ENCODE results near the gene FIG4. TPM values are rescaled to one million over a fixed set of nuclear protein-coding genes. Genes with fewer than 3 reads are reported as not detected.

Gene FIG4
- 7.7 TPM for polyA plus RNA-seq (2013, experiment 1 of 2)
- polyA plus RNA-seq (2013, experiment 2 of 2), result 7.8 TPM

DNA sequence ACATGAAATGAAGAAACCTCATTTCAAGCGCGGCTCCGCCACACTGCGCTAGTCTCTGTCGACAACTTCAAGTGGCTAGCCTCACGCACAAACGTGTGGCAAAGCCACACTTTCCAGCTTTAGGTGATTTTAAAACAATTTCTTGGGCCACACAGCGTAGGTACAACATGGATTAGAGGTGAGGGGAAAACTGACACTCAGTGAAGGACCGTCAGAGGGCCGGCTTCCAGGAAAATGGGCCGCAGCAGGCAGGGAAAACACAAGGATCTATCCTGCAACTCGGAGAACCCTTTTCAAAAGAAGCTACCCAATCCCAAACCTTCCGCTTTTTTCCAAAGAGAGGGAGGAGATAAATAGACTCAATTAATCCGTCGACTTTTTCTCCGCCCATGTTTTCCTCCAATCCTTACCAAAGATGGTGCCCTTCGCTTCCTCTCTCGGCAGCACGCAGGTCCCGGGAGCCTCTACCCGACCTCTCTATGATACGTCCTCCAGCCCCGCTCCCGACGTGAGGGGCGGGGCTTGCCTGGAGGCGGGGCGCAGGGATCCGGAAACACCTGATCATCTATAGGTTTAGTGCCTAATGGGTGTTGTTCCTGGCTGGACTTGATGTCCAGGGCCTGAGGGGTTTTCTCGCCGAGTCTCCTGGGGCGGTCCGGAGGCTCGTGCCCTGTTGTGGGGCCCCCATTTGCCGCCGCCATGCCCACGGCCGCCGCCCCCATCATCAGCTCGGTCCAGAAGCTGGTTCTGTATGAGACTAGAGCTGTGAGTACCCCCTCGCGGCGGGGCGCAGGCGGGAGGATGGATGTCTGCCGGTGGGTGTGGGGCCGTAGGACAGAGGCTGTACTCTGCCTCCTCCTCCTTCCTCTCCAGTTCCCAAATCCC lies at the start of gene FIG4, which contains the start of gene AK9:
Gene FIG4 (plus strand): TSS at position 560 of the 885 bp plus-strand sequence. CDS start 140 bp downstream, at position 700.
Gene AK9 (minus strand): TSS at position 466 of the 885 bp plus-strand sequence. CDS start 15,457 bp downstream, outside the sequence.
- no peak within 1 kb of the TSS for H4K5ac ChIP-seq (ENCODE audit: low read length)
- H3K79me1 ChIP-seq (ENCODE audit: low read length), result no peaks in the 10 kb centered on the region
- no peak within 1 kb of the TSS for H3K23ac ChIP-seq (ENCODE audit: low read length)
- no peak within 1 kb of the TSS for H2BK15ac ChIP-seq (replicated peaks; ENCODE audit: low read depth)
- H4K8ac ChIP-seq (ENCODE audit: low read depth, low read length), result peak within 1 kb of the TSS; percentile 87
- no peak within 1 kb of the TSS for H2AK5ac ChIP-seq (ENCODE audit: low read length)
- no peaks in the 10 kb centered on the region for H3K79me2 ChIP-seq (ENCODE audit: control insufficient read depth, insufficient read depth, low read length)
- peak within 1 kb of the TSS; percentile 87 for H3K4me2 ChIP-seq (ENCODE audit: low read length)
- WGBS (ENCODE audit: extremely low coverage, insufficient coverage, low lambda C conversion rate), result no CpG with 5 or more reads among the region's 47 CpGs
- no peaks in the 10 kb centered on the region for H3K27me3 ChIP-seq (ENCODE audit: insufficient read depth, low read length, poor library complexity)
- peak within 1 kb of the TSS; percentile 79 for H3K56ac ChIP-seq (ENCODE audit: low read length)
- no peaks in the 10 kb centered on the region for H3K4me1 ChIP-seq (ENCODE audit: control insufficient read depth, low read depth, low read length)
- H3K9ac ChIP-seq (ENCODE audit: low read length), result peak within 1 kb of the TSS; percentile 53
- H3K27ac ChIP-seq (ENCODE audit: low read depth, low read length), result peak within 1 kb of the TSS; percentile 63
- no peak within 1 kb of the TSS for H2BK120ac ChIP-seq (ENCODE audit: low read depth, low read length)
- H3K36me3 ChIP-seq (ENCODE audit: control insufficient read depth, insufficient read depth, low read length), result no peaks in the 10 kb centered on the region
- H2BK5ac ChIP-seq (ENCODE audit: low read length), result no peak within 1 kb of the TSS
- DNase-seq, result peak; percentile 97
- H3K4me3 ChIP-seq (ENCODE audit: low read length), result peak within 1 kb of the TSS; percentile 77
- H3K18ac ChIP-seq (ENCODE audit: low read length), result no peak within 1 kb of the TSS
- no peak within 1 kb of the TSS for H3K4ac ChIP-seq (ENCODE audit: low read depth, low read length)

DNA sequence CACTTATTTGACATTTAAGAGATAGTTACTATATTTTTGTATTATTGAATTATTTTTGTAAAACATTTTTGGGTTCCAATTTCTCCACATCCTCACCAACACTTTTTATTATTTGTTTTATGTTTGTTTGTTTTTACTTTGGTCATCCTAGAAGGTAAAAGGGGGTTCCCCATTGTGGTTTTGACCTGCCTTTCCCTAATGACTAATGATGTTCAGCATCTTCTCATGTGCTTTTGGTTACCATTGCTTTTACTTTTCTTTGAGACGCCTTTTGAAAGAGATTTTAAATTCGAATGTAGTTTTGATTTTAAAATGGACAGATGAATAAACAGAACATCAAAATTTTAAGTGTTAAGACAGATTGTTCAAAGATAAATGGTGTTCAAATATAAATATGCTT lies 47.0 kb upstream of the FIG4 start:
- Histone ChIP-seq H3K4me1 (ENCODE audit: control insufficient read depth, low read depth, low read length) (no peaks in the 10 kb centered on the region), H3K9ac (ENCODE audit: low read length) (no peak overlapping the region), H3K36me3 (ENCODE audit: control insufficient read depth, insufficient read depth, low read length) (no peaks in the 10 kb centered on the region), H3K23ac (ENCODE audit: low read length) (no peak overlapping the region), H2BK5ac (ENCODE audit: low read length) (no peak overlapping the region), H3K27ac (ENCODE audit: low read depth, low read length) (no peak overlapping the region), H3K79me1 (ENCODE audit: low read length) (no peaks in the 10 kb centered on the region), H3K4me3 (ENCODE audit: low read length) (no peak overlapping the region), H3K4ac (ENCODE audit: low read depth, low read length) (no peak overlapping the region), H2BK120ac (ENCODE audit: low read depth, low read length) (no peak overlapping the region), H3K79me2 (ENCODE audit: control insufficient read depth, insufficient read depth, low read length) (no peaks in the 10 kb centered on the region), H4K8ac (ENCODE audit: low read depth, low read length) (no peak overlapping the region), H3K18ac (ENCODE audit: low read length) (no peak overlapping the region), H3K56ac (ENCODE audit: low read length) (no peak overlapping the region), H3K4me2 (ENCODE audit: low read length) (no peak overlapping the region), H2AK5ac (ENCODE audit: low read length) (no peak overlapping the region), H2BK15ac (replicated peaks; ENCODE audit: low read depth) (no peak overlapping the region), H3K27me3 (ENCODE audit: insufficient read depth, low read length, poor library complexity) (no peaks in the 10 kb centered on the region), H4K5ac (ENCODE audit: low read length) (no peak overlapping the region)
- no peak for DNase-seq
- 100% methylated on average over 1 of the region's 2 CpGs for WGBS (ENCODE audit: extremely low coverage, insufficient coverage, low lambda C conversion rate)

DNA sequence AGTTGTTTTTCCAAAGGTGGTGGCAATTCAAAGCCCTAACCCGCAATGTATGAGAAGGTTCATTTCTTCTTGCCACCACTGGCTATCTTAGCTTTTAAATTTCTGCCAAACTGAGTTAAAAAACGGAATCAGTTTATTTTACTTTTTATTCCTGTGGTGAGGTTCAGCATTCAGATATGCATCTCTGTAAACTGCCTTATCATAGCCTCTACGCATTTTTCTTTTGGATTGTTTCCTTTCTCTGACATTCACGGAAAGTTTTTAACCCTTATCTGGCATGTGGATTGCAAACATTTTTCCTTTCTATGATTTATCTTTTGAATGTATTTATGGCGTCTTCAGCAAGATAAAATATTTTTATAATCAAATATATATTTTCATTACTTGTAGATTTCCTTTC lies 37.8 kb upstream of the FIG4 start:
- no CpG with 5 or more reads among the region's 5 CpGs for WGBS (ENCODE audit: extremely low coverage, insufficient coverage, low lambda C conversion rate)
- no peak for DNase-seq
- Histone ChIP-seq H3K36me3 (ENCODE audit: control insufficient read depth, insufficient read depth, low read length) (no peaks in the 10 kb centered on the region), H3K56ac (ENCODE audit: low read length) (no peak overlapping the region), H4K5ac (ENCODE audit: low read length) (no peak overlapping the region), H3K4me2 (ENCODE audit: low read length) (no peak overlapping the region), H3K4me1 (ENCODE audit: control insufficient read depth, low read depth, low read length) (no peaks in the 10 kb centered on the region), H4K8ac (ENCODE audit: low read depth, low read length) (peak overlapping the region; percentile 39), H3K23ac (ENCODE audit: low read length) (no peak overlapping the region), H3K18ac (ENCODE audit: low read length) (no peak overlapping the region), H3K4ac (ENCODE audit: low read depth, low read length) (no peak overlapping the region), H2BK15ac (replicated peaks; ENCODE audit: low read depth) (no peak overlapping the region), H2AK5ac (ENCODE audit: low read length) (no peak overlapping the region), H2BK120ac (ENCODE audit: low read depth, low read length) (no peak overlapping the region), H3K27ac (ENCODE audit: low read depth, low read length) (no peak overlapping the region), H3K79me1 (ENCODE audit: low read length) (no peaks in the 10 kb centered on the region), H3K4me3 (ENCODE audit: low read length) (no peak overlapping the region), H2BK5ac (ENCODE audit: low read length) (no peak overlapping the region), H3K27me3 (ENCODE audit: insufficient read depth, low read length, poor library complexity) (no peaks in the 10 kb centered on the region), H3K9ac (ENCODE audit: low read length) (no peak overlapping the region), H3K79me2 (ENCODE audit: control insufficient read depth, insufficient read depth, low read length) (no peaks in the 10 kb centered on the region)

DNA sequence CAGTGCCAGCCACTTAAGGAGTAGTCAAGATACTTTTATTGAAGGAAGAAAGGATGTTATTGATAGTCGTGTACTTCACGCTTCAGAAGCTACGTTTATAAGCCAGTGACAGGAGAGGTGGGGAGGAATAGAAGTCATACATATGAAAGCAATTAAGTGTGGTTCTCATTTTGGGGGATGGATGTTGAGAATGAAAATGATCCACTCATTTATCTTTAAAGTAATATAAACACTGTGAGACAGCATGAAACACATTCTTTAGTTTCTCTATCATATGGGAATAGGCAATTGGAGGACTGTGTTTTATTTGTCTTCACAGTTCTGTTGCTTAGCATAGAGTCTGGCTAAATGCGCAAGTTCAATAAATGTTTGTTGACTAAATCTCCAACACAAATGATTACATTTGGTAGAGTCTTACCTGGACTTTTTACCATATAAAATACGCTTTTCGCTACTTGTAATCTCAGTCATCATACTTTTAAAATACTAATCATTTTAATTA lies 35.3 kb upstream of the FIG4 start:
- Histone ChIP-seq H3K36me3 (ENCODE audit: control insufficient read depth, insufficient read depth, low read length) (no peaks in the 10 kb centered on the region), H2BK15ac (replicated peaks; ENCODE audit: low read depth) (no peak overlapping the region), H3K56ac (ENCODE audit: low read length) (no peak overlapping the region), H3K79me2 (ENCODE audit: control insufficient read depth, insufficient read depth, low read length) (no peaks in the 10 kb centered on the region), H3K4me3 (ENCODE audit: low read length) (no peak overlapping the region), H4K5ac (ENCODE audit: low read length) (no peak overlapping the region), H2AK5ac (ENCODE audit: low read length) (no peak overlapping the region), H3K23ac (ENCODE audit: low read length) (no peak overlapping the region), H3K27me3 (ENCODE audit: insufficient read depth, low read length, poor library complexity) (no peaks in the 10 kb centered on the region), H3K18ac (ENCODE audit: low read length) (no peak overlapping the region), H3K4ac (ENCODE audit: low read depth, low read length) (no peak overlapping the region), H3K27ac (ENCODE audit: low read depth, low read length) (no peak overlapping the region), H3K4me2 (ENCODE audit: low read length) (no peak overlapping the region), H3K4me1 (ENCODE audit: control insufficient read depth, low read depth, low read length) (no peaks in the 10 kb centered on the region), H3K9ac (ENCODE audit: low read length) (no peak overlapping the region), H3K79me1 (ENCODE audit: low read length) (no peaks in the 10 kb centered on the region), H4K8ac (ENCODE audit: low read depth, low read length) (no peak overlapping the region), H2BK120ac (ENCODE audit: low read depth, low read length) (no peak overlapping the region), H2BK5ac (ENCODE audit: low read length) (no peak overlapping the region)
- WGBS (ENCODE audit: extremely low coverage, insufficient coverage, low lambda C conversion rate), result 100% methylated on average over 2 of the region's 6 CpGs
- no peak for DNase-seq

DNA sequence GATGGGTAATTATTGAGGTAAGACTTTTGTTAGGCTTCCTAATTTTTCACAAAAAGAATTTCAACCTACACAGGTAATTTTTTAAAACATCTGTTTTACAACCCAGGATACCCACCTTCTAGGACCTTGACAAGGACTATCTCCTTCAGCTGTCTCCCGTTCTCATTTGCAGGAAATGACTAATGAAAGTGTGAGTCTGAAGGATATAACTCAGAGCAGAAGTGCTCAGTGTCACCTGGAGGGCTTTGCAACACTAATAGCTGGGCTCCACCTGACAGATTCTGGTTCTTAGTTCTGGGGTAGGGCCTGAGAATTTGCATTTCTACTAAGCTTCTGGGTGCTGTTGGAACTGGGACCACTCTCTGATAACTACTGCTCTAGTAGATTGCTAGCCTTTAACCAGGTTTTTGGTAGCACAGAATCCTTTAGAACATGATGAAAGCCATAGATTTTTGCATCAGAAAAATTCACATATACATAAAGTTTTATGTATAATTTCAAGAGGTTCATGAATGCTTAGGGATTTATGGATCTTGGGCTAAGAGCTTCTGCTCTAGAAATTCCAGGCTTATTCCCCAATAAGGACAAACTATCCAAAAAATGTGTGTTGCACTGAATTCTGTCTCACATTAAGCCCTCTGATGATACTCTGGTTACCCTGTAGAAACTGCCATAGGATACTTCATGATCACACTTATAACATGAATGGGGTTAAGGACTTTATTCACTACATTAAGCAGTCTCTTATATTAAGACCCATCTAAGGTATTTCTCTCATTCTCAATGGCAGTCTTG lies 30.4 kb upstream of the FIG4 start:
- WGBS (ENCODE audit: extremely low coverage, insufficient coverage, low lambda C conversion rate), result no CpG with 5 or more reads among the region's 1 CpG
- Histone ChIP-seq H3K23ac (ENCODE audit: low read length) (no peak overlapping the region), H3K27me3 (ENCODE audit: insufficient read depth, low read length, poor library complexity) (no peaks in the 10 kb centered on the region), H3K4ac (ENCODE audit: low read depth, low read length) (no peak overlapping the region), H3K56ac (ENCODE audit: low read length) (no peak overlapping the region), H4K5ac (ENCODE audit: low read length) (no peak overlapping the region), H2BK120ac (ENCODE audit: low read depth, low read length) (no peak overlapping the region), H2BK5ac (ENCODE audit: low read length) (no peak overlapping the region), H3K79me1 (ENCODE audit: low read length) (no peaks in the 10 kb centered on the region), H4K8ac (ENCODE audit: low read depth, low read length) (no peak overlapping the region), H3K36me3 (ENCODE audit: control insufficient read depth, insufficient read depth, low read length) (no peaks in the 10 kb centered on the region), H3K4me3 (ENCODE audit: low read length) (no peak overlapping the region), H3K9ac (ENCODE audit: low read length) (no peak overlapping the region), H3K4me2 (ENCODE audit: low read length) (no peak overlapping the region), H2AK5ac (ENCODE audit: low read length) (no peak overlapping the region), H3K27ac (ENCODE audit: low read depth, low read length) (no peak overlapping the region), H3K79me2 (ENCODE audit: control insufficient read depth, insufficient read depth, low read length) (no peaks in the 10 kb centered on the region), H2BK15ac (replicated peaks; ENCODE audit: low read depth) (no peak overlapping the region), H3K18ac (ENCODE audit: low read length) (no peak overlapping the region), H3K4me1 (ENCODE audit: control insufficient read depth, low read depth, low read length) (no peaks in the 10 kb centered on the region)
- DNase-seq, result peak; percentile 10
